NCI-H345 treated with DMSO at 0.1 percent for 48 hours (cell line): ENCODE results near the gene STAM.
"Not testable (repeated sequence)": the region's sequence is repeated elsewhere in the genome, so short reads cannot be mapped to it uniquely, and the experiment has no call there.

ENCODE experiments used
- DNase-seq: peaks from one replicate; lab custom pipeline; 2025; ENCODE audit not compliant: unreplicated experiment; lab: John Stamatoyannopoulos, UW

The STAM gene

GRCh38 chr10:17643755-17644484 lies at the start of gene STAM:
STAM (plus strand) TSS chr10:17644151; CDS start chr10:17644340, 189 bp downstream.
- peak; percentile 89 for DNase-seq

- DNase-seq = no peak
Measured at GRCh38 chr10:17597386-17597785, 46.6 kb upstream of the STAM start.

DNA sequence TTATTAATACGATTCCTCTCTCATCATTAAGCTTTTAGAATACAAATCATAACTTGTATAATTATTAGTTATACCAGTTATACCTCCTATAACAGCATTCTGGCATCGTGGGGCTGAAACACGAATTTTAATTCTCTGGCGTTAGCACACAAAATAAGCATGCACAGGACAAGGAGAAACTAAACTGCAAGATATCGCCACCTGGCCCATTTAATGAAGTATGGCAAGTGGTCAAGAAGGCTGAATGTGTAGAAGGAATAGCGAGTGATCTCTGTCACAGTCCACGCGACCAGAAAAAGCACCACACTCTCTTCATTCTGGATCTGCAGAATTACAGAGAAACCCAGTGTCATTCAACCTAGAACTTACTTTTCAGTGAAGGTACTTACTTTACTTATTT lies 44.9 kb upstream of the STAM start:
- no peak for DNase-seq

DNA sequence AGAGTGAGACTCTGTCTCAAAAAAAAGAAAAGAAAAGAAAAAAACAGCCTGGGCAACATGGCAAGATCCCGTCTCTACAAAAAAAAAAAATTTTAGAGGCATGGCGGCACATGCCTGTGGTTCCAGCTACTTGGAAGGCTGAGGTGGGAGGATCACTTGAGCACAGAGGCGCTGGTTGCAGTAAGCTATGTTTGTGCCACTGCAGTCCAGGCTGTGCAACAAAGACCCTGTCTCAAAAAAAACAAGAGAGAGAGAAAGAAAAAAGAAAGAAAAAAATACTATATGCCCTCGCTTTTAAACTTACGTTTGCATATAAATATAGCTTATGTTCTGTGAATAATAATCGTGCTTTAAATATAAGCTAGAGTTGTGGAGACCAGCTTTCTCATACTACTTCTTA lies 38.0 kb upstream of the STAM start:
- no peak for DNase-seq

DNA sequence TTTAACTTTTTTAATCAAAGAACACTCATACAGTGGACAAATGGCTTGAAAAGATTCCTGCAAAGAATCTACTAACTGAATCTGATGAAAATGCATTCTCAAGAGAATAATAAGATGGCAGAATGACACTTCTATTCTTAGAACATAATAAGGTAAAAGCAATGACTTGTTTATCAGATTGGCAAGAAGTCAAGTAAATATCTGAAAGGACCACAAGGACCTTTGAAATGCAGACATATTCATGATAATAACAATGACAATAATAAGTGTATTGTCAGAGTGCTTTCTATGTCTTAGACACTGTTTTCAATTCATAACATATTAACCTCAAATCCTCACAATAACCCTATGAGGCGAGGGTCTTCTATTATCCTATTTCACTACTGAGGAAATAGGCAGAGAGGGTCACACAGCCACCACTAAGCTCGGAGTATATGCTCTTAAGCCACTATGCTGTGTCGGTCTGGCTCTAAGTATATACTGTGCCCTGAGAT lies 37.4 kb upstream of the STAM start:
- no peak for DNase-seq

DNA sequence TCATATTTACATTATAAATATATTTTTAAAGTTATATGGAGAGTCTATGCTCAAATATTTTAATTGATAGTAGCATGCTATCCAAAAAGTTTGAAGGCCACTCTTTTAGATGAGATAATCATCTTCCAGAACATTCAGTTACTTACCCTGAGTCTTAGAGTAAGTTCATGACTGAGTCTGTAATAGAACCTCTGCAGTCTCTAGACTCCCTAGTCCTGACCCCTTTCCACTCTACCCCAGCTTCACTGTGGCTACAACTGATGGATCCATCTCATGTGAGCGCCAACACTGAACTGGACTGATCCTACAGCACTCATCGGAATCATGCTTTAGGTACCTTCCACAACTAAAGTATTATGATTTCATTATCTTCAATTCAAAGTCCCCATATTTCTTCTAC lies 36.9 kb upstream of the STAM start:
- no peak for DNase-seq

DNA sequence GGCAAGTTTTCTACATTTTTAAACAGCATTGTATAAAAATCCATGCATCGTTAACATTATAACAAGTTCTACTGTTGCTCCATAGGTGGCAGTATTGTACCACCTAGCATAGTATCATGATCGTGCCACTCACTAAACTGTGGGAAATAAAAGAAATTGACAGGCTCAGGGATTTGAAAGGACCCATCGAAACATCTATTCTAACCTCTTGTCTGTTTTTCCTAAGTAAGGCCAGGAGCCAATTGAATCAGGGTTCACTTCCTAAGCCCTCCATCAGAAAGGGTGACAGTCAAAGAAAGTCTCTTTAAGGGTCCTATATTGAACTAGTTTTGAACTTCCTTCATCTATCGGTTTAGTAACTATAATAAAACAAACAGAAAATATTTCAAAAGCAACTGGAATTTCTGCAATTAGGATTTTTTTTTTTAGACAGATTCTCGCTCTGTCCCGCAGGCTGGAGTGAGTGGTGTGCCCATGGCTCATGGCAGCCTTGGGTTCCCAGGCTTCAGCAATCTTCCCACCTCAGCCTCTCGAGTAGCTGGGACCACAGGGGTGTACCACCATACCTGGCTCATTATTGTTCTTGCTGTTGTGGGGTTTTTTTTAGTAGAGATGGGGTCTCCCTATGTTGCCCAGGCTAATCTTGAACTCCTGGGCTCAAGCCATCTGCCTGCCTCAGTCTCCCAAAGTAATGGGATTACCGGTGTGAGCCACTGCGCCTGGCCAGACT lies 36.2 kb upstream of the STAM start:
- peak; percentile 35 for DNase-seq

- DNase-seq = no peak
Measured at GRCh38 chr10:17609523-17610079, 34.4 kb upstream of the STAM start.

- no peak for DNase-seq
Measured at GRCh38 chr10:17616403-17617030, 27.4 kb upstream of the STAM start.

GRCh38 chr10:17617031-17617911 lies 26.7 kb upstream of the STAM start, which contains the start of gene HACD1:
HACD1 (minus strand) TSS chr10:17617374; CDS start chr10:17617339, 35 bp downstream.
- no peak for DNase-seq

GRCh38 chr10:17622061-17622460 lies 21.9 kb upstream of the STAM start:
- DNase-seq = no peak

DNA sequence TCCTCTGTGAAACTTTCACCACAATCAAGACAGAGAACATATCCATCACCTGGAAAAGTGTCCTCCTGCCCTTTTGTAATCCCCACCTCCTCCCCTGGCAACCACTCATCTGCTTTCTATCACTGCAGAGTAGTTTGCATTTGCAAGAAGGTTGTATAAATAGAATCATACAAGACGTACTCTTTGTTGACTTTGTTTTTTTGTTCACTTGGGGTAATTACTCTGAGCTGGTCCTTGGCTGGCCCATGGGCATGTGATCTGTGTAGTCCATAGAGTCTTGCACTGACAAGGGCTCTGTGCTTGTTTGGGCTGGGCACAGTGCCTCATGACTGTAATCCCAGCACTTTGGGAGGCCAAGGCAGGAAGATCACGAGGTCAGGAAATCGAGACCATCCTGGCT lies 19.0 kb upstream of the STAM start:
- no peak for DNase-seq

DNA sequence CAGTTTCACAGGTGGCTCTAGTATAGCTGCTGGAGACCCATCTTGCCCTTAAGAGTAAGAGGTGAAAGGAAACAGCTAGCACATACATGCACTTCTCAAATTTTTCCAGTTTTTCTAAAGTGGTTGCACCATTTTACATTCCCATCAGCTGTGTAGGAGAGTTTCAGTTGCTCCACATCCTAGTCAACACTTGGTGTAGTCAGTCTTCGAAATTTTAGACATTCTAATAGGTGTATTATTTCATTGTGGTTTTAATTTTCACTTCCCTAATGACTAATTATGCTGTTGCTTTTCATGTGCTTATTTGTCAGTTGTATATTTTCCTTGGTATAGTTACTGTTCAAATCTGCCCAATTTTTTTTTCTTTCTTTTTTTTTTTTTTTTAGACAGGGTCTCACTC lies 17.3 kb upstream of the STAM start:
- DNase-seq = no peak

GRCh38 chr10:17632590-17632989 lies 11.4 kb upstream of the STAM start:
- DNase-seq = not testable (repeated sequence)

DNA sequence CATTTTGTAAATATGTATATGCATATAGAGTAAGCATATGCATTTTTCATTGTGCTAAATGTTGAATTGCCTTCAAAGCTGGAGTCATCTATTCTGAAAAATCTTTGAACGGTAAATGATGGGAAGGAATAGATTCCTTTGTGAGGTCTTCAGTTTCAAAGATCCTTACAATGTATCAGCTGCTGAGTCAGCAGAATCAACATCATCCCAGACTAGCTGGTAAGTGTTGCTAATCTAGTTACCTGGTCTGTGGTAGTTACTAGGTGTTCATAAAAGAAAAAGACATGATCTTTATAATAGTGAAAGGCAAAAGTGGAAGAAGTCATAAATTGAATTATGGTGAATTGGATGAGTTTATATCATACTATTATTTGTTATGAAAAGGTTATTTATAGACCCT lies 10.6 kb upstream of the STAM start:
- no peak for DNase-seq

DNA sequence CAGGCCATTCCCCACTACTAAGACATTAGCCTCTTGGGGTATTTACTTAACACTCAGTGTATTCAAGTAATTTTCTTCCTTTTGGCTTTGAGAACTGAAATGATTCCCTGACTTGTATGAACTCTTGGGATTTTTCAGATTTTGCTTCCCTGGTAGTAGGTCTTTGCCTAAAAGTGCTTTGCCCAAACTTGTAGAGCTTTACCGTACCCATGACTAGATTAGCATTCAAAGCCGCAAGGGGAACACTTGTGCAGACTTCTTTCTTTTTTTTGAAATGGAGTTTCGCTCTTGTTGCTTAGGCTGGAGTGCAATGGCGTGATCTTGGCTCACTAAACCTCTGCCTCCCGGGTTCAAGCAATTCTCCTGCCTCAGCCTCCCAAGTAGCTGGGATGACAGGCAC lies 6.1 kb upstream of the STAM start:
- DNase-seq = no peak

- DNase-seq = no peak
Measured at GRCh38 chr10:17640331-17640816, 3.6 kb upstream of the STAM start.

DNA sequence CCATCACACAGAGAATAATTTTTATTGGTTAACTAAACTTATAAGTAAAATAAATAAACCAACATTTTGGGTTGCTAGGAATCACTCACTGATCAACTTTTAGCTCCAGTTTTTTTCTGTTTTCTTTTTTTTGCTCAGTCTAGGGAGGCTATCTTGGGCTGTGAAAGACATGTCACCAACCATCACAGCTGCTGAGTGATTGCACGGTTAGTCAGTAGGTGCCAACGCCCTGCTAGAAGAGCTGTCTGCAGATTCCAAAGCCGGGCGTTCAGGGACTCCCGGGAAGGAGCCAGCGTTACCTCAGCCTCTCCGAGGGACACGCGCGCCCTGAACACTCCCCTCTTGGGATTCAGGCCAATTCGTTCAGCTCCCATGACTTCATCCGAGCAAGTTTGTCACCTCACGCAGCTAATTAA lies 604 bp upstream of the STAM start:
- DNase-seq = no peak

GRCh38 chr10:17644485-17644943 lies 563 bp downstream of the STAM start:
- no peak for DNase-seq

- no peak for DNase-seq
Measured at GRCh38 chr10:17645621-17646345, 1.8 kb downstream of the STAM start.
